GM23248 (cell line): ENCODE data around the gene MYH3.

Experiments used
- EZH2 ChIP-seq: fragments of 200-600 bp; sonication (generic); IDR thresholded peaks from 2 replicates; pipeline ENCODE4 v1.6.1; 2018; ENCODE audit warnings: antibody characterized with exemption, mild to moderate bottlenecking; ENCODE audit not compliant: insufficient read depth, poor library complexity, severe bottlenecking
- EZH2phosphoT487 ChIP-seq: fragments of 200-600 bp; sonication (generic); IDR thresholded peaks from 2 replicates; pipeline ENCODE4 v1.6.1; 2018; ENCODE audit warnings: antibody characterized with exemption, moderate library complexity, mild to moderate bottlenecking, low read depth; ENCODE audit not compliant: insufficient read depth

DNA sequence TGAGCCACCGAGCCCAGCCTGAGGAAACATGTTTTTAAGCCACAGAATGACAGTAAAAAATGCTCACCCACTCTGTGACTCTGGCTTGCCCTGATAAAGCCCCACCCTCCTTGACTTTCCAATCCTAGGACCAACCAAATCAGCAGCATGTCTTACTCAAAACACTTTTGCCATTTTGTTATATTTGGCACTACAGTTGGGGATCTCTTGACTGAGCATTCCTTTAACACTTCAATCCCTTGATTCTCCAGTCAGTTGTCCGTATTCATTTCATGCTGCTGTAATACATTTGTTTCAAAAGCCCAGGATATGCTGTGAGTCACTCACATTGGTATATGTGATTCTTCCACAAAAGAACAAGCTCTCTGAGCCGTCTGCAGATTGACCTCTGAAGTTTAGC lies 8.2 kb downstream of the MYH3 start:
- no peak for TF ChIP-seq EZH2
- no peak for TF ChIP-seq EZH2phosphoT487
